Activated CD8-positive, alpha-beta memory T cell treated with anti-CD3 and anti-CD28 coated beads, Interleukin-2, amount 50 U/mL, for 1 hour (primary cell): Measurements from ENCODE around the gene ZNF536.

ENCODE experiments used
- DNase-seq: peaks from one replicate; pipeline ENCODE4 v3.0.0-alpha.2; 2020; ENCODE audit errors: extremely low read depth

ZNF536 gene

GRCh38 chr19:30563691-30564090 is 191.5 kb downstream of the ZNF536 start:
- DNase-seq, result no peak

- no peak for DNase-seq
Observed at GRCh38 chr19:30564551-30565011, 192.4 kb downstream of the ZNF536 start.

- DNase-seq, result no peak
Observed at GRCh38 chr19:30565636-30566035, 193.5 kb downstream of the ZNF536 start.

DNA sequence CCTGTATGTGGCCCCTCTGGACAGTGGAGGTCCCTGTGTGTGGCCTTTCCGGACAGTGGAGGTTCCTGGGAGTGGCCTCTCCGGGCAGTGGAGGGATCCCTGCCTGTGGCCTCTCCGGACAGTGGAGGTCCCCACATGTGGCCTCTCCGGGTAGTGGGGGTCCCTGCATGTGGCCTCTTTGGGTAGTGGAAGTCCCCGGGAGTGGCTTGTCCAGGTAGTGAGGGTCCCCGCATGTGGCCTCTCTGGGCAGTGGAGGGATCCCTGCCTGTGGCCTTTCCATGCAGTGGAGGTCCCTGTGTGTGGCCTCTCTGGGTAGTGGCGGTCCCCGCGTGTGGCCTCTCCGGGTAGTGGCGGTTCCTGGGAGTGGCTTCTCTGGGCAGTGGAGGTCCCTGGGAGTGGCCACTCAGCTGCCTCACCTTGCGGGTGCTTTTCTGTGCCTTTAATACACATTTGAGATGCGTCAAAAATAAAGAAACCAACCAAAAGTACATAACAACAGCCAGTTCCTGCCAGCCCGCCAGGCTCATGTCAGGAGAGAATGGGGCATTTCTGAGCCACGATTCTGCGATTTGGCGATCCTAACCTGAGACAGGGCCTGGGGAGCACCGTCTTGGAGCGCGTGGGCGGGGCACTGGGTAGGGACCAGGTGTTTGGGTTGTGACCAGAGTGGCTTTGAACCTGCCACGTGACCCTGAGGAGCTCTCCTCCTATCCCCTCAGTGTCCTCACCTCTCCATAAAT is 194.7 kb downstream of the ZNF536 start:
- no peak for DNase-seq

DNA sequence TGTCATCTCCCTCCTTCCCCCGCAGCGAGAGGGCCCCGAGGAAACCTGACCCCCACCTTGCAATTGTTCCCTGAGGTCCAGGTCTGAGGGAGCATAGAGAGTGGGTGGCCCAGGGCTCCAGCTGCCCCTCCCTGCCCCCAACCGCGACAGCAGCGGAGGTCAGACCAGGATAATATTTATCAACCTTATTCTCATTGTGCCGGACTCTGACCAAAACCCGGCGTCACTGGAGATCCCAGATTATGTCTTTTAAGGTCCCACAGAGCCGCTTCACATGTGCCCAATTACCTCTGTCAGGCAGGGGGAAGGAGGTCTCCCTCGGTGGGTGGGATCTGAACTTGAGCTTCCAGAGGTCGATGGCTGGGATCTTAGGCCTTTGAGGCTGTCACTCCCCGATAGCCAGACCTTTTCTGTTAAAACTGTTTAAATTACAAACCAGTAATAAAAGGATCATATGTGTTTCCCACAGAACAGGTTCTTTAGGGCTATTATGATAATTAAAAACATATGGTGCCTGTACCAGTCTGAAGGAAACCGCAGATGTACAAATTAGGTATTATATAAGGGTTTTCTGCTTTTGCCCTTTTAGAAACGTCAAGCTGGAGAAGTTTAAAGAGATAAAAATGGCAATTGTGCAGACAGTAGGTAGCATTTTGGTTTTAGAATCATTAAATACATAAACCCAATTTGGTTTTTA is 195.5 kb downstream of the ZNF536 start:
- DNase-seq, result no peak

DNA sequence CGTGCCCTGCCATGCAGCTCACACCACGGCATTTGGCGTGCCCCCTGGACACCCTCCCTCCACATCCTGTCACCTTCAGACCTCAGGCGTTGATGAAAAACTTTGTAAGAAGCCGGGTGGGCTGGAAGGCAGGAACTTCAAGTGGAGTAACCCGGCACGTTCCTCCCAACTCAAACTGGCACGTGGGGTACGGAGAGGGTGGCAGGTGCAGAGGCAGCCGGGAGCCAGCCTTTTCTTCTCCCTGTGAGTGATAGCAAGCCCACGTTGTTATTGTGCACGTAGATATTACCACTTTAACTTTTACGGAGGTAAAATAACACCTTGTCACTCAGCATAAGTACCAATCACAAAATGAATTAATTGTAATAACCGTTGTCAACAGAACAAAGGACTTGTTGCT is 198.0 kb downstream of the ZNF536 start:
- no peak for DNase-seq

DNA sequence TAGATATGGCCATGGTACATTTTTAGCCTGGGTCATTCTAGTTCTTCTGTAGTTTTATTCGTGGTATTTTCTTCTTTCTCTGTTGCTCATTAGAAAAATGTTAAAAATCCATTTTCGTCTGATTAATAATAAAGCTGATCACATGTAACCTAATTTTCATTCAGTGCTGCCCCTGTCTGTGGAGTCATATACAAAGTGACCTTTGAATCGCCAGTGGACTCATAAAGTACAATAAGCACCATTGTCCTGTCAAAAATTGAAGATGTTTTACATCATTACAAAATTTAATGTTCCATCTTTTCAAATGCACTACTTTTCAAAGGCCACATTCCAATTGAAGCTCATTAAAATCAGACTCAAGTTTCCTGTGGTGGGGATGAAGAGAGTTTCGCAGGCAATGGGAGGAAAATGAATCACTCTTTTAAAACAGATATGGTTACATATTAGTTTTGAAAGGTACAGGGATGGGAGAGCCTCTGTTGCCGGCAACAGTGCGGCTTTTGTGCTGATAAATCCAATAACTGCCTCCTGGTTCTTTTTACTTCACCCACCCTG is 205.4 kb downstream of the ZNF536 start:
- DNase-seq, result no peak

DNA sequence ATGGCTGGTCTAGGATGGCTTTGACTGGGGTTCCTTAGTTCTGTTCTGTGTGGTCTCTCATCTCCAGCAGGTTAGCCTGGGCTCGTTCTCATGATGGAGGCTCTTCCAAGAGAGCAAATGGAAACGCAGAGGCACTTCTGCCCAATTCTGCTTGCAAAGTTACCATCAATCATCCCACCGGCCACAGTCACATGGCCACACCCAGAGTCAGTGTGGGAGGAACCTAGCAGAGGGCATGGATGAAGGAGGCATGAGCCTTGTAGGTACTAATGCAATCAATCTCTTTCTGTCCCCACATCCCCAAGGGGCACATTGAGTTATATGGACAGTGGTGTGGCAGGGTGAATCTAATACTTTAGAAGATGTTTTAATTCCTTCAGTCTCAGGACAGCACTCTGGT is 207.2 kb downstream of the ZNF536 start:
- no peak for DNase-seq

- no peak for DNase-seq
Observed at GRCh38 chr19:30580673-30581072, 208.5 kb downstream of the ZNF536 start.

- DNase-seq, result no peak
Observed at GRCh38 chr19:30584090-30584489, 211.9 kb downstream of the ZNF536 start.

GRCh38 chr19:30587869-30588268 is 215.7 kb downstream of the ZNF536 start:
- no peak for DNase-seq

DNA sequence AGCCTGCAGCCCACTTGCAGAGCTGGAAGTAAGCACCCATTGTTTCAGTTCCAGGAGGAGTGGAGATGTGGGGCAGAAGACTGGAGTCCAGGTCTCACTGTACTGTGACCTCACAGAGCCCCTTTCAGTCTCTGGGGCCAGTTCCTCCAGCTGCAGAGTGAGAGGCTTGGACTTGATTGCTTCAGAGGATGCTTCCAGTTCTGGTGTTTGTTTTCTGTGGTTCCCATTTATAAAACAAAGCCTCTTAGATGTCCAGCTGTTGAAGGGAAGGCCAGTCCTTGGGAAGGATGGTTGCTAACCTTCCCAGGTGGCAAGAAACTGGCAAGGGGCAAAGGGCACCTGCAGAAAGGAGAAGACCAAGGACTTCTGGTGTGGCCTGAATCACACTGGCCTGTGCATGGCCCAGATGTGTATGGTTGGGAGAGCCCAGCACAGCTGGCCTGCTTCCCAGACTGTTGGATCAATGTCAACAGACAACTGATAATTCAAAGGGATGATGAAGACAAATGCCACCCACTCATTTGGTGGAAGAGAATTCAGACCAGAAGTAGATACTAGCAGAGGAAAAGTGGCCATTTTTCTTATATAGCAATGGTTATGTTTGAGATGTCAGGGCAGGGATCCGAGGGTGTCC is 218.5 kb downstream of the ZNF536 start:
- DNase-seq, result no peak

GRCh38 chr19:30593356-30593755 is 221.2 kb downstream of the ZNF536 start:
- DNase-seq, result no peak

- DNase-seq, result no peak
Observed at GRCh38 chr19:30593975-30594745, 222.0 kb downstream of the ZNF536 start.

- DNase-seq, result no peak
Observed at GRCh38 chr19:30596268-30596667, 224.1 kb downstream of the ZNF536 start.

- DNase-seq, result no peak
Observed at GRCh38 chr19:30596813-30597399, 224.7 kb downstream of the ZNF536 start.

- DNase-seq, result no peak
Observed at GRCh38 chr19:30598688-30599087, 226.5 kb downstream of the ZNF536 start.

- no peak for DNase-seq
Observed at GRCh38 chr19:30602661-30603350, 230.6 kb downstream of the ZNF536 start.

GRCh38 chr19:30604657-30605056 is 232.5 kb downstream of the ZNF536 start:
- no peak for DNase-seq

- DNase-seq, result no peak
Observed at GRCh38 chr19:30605333-30605732, 233.1 kb downstream of the ZNF536 start.
